Measurements from ENCODE around the gene CKB. TPM values are rescaled to one million over a fixed set of nuclear protein-coding genes. Genes with fewer than 3 reads are reported as not detected.

The CKB gene
- total and polyA plus RNA-seq, 9 of the 15 experiments (the other 6 are each of a cell fraction or from before 2014, with no cell fraction given): 23.9 to 692 (median 132) TPM

GRCh38 chr14:103562429-103563225, 40.0 kb upstream of the CKB start, which contains the start of the genes BAG5 and COA8 (continued):
- TF ChIP-seq E2F8 (IDR thresholded peaks at IDR 0.05; ENCODE audit: low read depth, partially characterized antibody) (peak; percentile 52), HEY1 (CRISPR knock-in tag; IDR thresholded peaks at IDR 0.05; ENCODE audit: borderline replicate concordance) (no peak), ZNF318 (IDR thresholded peaks at IDR 0.05; ENCODE audit: borderline replicate concordance in 1 of 2, low read depth in 1 of 2) (no peak), NCOA2 (IDR thresholded peaks at IDR 0.05; ENCODE audit: partially characterized antibody in 2 of 2) (no peak)
- TF ChIP-seq, protein P1, sequence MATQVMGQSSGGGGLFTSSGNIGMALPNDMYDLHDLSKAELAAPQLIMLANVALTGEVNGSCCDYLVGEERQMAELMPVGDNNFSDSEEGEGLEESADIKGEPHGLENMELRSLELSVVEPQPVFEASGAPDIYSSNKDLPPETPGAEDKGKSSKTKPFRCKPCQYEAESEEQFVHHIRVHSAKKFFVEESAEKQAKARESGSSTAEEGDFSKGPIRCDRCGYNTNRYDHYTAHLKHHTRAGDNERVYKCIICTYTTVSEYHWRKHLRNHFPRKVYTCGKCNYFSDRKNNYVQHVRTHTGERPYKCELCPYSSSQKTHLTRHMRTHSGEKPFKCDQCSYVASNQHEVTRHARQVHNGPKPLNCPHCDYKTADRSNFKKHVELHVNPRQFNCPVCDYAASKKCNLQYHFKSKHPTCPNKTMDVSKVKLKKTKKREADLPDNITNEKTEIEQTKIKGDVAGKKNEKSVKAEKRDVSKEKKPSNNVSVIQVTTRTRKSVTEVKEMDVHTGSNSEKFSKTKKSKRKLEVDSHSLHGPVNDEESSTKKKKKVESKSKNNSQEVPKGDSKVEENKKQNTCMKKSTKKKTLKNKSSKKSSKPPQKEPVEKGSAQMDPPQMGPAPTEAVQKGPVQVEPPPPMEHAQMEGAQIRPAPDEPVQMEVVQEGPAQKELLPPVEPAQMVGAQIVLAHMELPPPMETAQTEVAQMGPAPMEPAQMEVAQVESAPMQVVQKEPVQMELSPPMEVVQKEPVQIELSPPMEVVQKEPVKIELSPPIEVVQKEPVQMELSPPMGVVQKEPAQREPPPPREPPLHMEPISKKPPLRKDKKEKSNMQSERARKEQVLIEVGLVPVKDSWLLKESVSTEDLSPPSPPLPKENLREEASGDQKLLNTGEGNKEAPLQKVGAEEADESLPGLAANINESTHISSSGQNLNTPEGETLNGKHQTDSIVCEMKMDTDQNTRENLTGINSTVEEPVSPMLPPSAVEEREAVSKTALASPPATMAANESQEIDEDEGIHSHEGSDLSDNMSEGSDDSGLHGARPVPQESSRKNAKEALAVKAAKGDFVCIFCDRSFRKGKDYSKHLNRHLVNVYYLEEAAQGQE (IDR thresholded peaks at IDR 0.05; ENCODE audit: borderline replicate concordance): no peak
- TF ChIP-seq, protein P1 (CRISPR knock-in tag; IDR thresholded peaks at IDR 0.05; ENCODE audit: low read depth): 0 out of 2 replicates have a peak, but pooled peaks have one; percentile 39
